HepG2 (cell line): Measurements from ENCODE around the gene GSAP. TPM values are rescaled to one million over a fixed set of nuclear protein-coding genes. Genes with fewer than 3 reads are reported as not detected.

Experiments used
- AGO1 ChIP-seq: fragments of 200-400 bp; formaldehyde crosslinking; IDR thresholded peaks from 2 replicates; pipeline ENCODE4 v1.6.1; 2017; ENCODE audit warnings: mild to moderate bottlenecking, low read depth, low read length, moderate library complexity; ENCODE audit not compliant: poor library complexity, severe bottlenecking
- ARNT2 ChIP-seq: sonication (generic); formaldehyde crosslinking; IDR thresholded peaks from 2 replicates; pipeline ENCODE4 v1.8.0; 2022; ENCODE audit warnings: mild to moderate bottlenecking, low read depth, missing genetic modification reagents, moderate library complexity
- CREB1 ChIP-seq, 2 experiments: fragments of 450-650 bp in 1 of 2; IDR thresholded peaks; 2 replicates each; pipeline ENCODE4 v1.6.1; 2016 to 2017; ENCODE audit warnings: control low read depth in 1 of 2, mild to moderate bottlenecking in 1 of 2, missing compliant biosample characterization in 1 of 2, missing genetic modification characterization in 1 of 2
- ELK4 ChIP-seq: sonication (generic); formaldehyde crosslinking; IDR thresholded peaks from 2 replicates; pipeline ENCODE4 v1.9.0; 2021; ENCODE audit warnings: missing genetic modification reagents, borderline replicate concordance
- FOSL2 ChIP-seq: sonication (generic); formaldehyde crosslinking; IDR thresholded peaks from 2 replicates; pipeline ENCODE4 v1.4.0; 2020; ENCODE audit warnings: missing genetic modification reagents
- FOXP4 ChIP-seq: sonication (generic); formaldehyde crosslinking; IDR thresholded peaks from 2 replicates; pipeline ENCODE4 v1.4.0; 2020; ENCODE audit warnings: missing genetic modification reagents
- GZF1 ChIP-seq: sonication (generic); formaldehyde crosslinking; IDR thresholded peaks from 2 replicates; pipeline ENCODE4 v1.5.1; 2020; ENCODE audit warnings: mild to moderate bottlenecking, missing genetic modification reagents
- HMGXB4 ChIP-seq, 2 experiments: sonication (generic) in 1 of 2; formaldehyde crosslinking in 1 of 2; IDR thresholded peaks; 2 replicates each; pipeline versions ENCODE4 v1.4.0 to v1.6.1; 2018 to 2020; ENCODE audit warnings: missing genetic modification reagents in 2 of 2, borderline replicate concordance in 1 of 2, low read depth in 1 of 2, mild to moderate bottlenecking in 1 of 2, missing biosample characterization in 1 of 2
- KDM5B ChIP-seq: sonication (generic); formaldehyde crosslinking; IDR thresholded peaks from 2 replicates; pipeline ENCODE4 v1.4.0; 2020; ENCODE audit warnings: missing genetic modification reagents, mild to moderate bottlenecking, borderline replicate concordance
- KLF15 ChIP-seq: sonication (generic); formaldehyde crosslinking; IDR thresholded peaks from 2 replicates; pipeline ENCODE4 v1.8.1; 2023; ENCODE audit warnings: borderline replicate concordance, mild to moderate bottlenecking, inconsistent platforms, missing genetic modification reagents, mixed read lengths
- MAZ ChIP-seq, 2 experiments: sonication (generic) in 1 of 2; formaldehyde crosslinking in 1 of 2; IDR thresholded peaks; 2 replicates each; pipeline versions ENCODE4 v1.5.0 to v1.6.1; 2012 to 2020; ENCODE audit warnings: low read depth in 2 of 2, mild to moderate bottlenecking in 2 of 2, borderline replicate concordance in 1 of 2, improper control_type of control experiment in 1 of 2, low read length in 1 of 2, missing genetic modification reagents in 1 of 2, moderate library complexity in 1 of 2
- NR2C2 ChIP-seq: sonication (generic); formaldehyde crosslinking; IDR thresholded peaks from 2 replicates; pipeline ENCODE4 v1.4.0; 2020; ENCODE audit warnings: missing genetic modification reagents, mild to moderate bottlenecking, moderate library complexity, borderline replicate concordance
- SETDB1 ChIP-seq: sonication (generic); formaldehyde crosslinking; IDR thresholded peaks from 2 replicates; pipeline ENCODE4 v1.5.1; 2020; ENCODE audit warnings: missing genetic modification reagents, mild to moderate bottlenecking, borderline replicate concordance
- SIX1 ChIP-seq: sonication (generic); formaldehyde crosslinking; IDR thresholded peaks from 2 replicates; pipeline ENCODE4 v1.4.0; 2020; ENCODE audit warnings: missing genetic modification reagents, borderline replicate concordance
- U2AF1 ChIP-seq: fragments of 200-400 bp; formaldehyde crosslinking; optimal IDR thresholded peaks from 2 replicates; pipeline ENCODE3; 2017; ENCODE audit warnings: mild to moderate bottlenecking, low read depth, low read length
- ZFP37 ChIP-seq: sonication (generic); formaldehyde crosslinking; IDR thresholded peaks from 2 replicates; pipeline ENCODE4 v1.4.0; 2020; ENCODE audit warnings: missing genetic modification reagents, borderline replicate concordance
- ZNF362 ChIP-seq: sonication (generic); formaldehyde crosslinking; IDR thresholded peaks from 2 replicates; pipeline ENCODE4 v1.4.0; 2020; ENCODE audit warnings: missing genetic modification reagents, mild to moderate bottlenecking, borderline replicate concordance
- ZNF570 ChIP-seq: sonication (generic); formaldehyde crosslinking; IDR thresholded peaks from 2 replicates; pipeline ENCODE4 v1.4.0; 2020; ENCODE audit warnings: mild to moderate bottlenecking, missing genetic modification reagents, borderline replicate concordance
- ZNF792 ChIP-seq: IDR thresholded peaks from 2 replicates; pipeline ENCODE4 v1.6.1; 2016
- polyA plus RNA-seq, 8 experiments: library from polyadenylated mRNA; depleted of rRNA in 3 of 8; stranded (reverse) in 7 of 8; unstranded in 1 of 8; fragments of >200 nt; fragmentation: Illumina TruSeq in 4 of 8; extraction: Trizol in 4 of 8; gene quantifications; 2 replicates each; pipeline versions ENCODE4 v1.2.1 to v1.2.3, GENCODE V29; 2011 to 2016; ENCODE audit warnings: low read depth in 4 of 8, missing spikeins in 1 of 8, mixed read lengths in 1 of 8; ENCODE audit not compliant: insufficient read depth in 1 of 8
- total RNA-seq, 5 experiments: library from RNA; depleted of rRNA; stranded (reverse); fragments of >200 nt; fragmentation: Illumina TruSeq; extraction: Trizol; gene quantifications; 2 replicates each; pipeline ENCODE4 v1.2.3, GENCODE V29; 2016; ENCODE audit warnings: low read depth in 1 of 5

GSAP gene
- total and polyA plus RNA-seq, 2 of the 13 experiments (the other 11 are each of a cell fraction or from before 2014, with no cell fraction given): 34.6 to 40.6 TPM

GRCh38 chr7:77416621-77417371 is 647 bp upstream of the GSAP start (continued):
- TF ChIP-seq ELK4 (CRISPR knock-in tag): no peak
- 0 out of 2 replicates have a peak, but pooled peaks have one; percentile 30 for TF ChIP-seq CREB1 (IDR thresholded peaks at IDR 0.05)
- TF ChIP-seq CREB1 (CRISPR knock-in tag; IDR thresholded peaks at IDR 0.05): no peak; the same call in 1 of the 2 replicates
- TF ChIP-seq SETDB1: no peak
- TF ChIP-seq MAZ (IDR thresholded peaks at IDR 0.05; ENCODE audit: borderline replicate concordance, low read depth, low read length): no peak
- peak; percentile 35; the same call in 1 of the 2 replicates for TF ChIP-seq MAZ (CRISPR knock-in tag; IDR thresholded peaks at IDR 0.05; ENCODE audit: low read depth)
- TF ChIP-seq AGO1: no peak
- TF ChIP-seq U2AF1: no peak
- no peak for TF ChIP-seq FOSL2
- TF ChIP-seq NR2C2 (CRISPR knock-in tag): no peak
- no peak for TF ChIP-seq ARNT2 (CRISPR knock-in tag)
- TF ChIP-seq ZNF362 (CRISPR knock-in tag): no peak
- TF ChIP-seq KDM5B: no peak
- TF ChIP-seq HMGXB4 (CRISPR knock-in tag; IDR thresholded peaks at IDR 0.05; ENCODE audit: borderline replicate concordance in 1 of 2, low read depth in 1 of 2): no peak; a peak in 2 of 4 replicates
- no peak for TF ChIP-seq ZNF570 (CRISPR knock-in tag)
- TF ChIP-seq GZF1 (CRISPR knock-in tag): peak; percentile 99
- TF ChIP-seq KLF15 (CRISPR knock-in tag): no peak
- TF ChIP-seq ZNF792 (CRISPR knock-in tag): no peak; the same call in 1 of the 2 replicates
- no peak for TF ChIP-seq ZFP37 (CRISPR knock-in tag)
- no peak for TF ChIP-seq SIX1 (CRISPR knock-in tag)
- TF ChIP-seq FOXP4: no peak
